ENCODE measurements around the gene SLC12A3. TPM values are rescaled to one million over a fixed set of nuclear protein-coding genes. Genes with fewer than 3 reads are reported as not detected.

SLC12A3 gene
- total RNA-seq, 1 donor from 2014 or later = not detected

DNA sequence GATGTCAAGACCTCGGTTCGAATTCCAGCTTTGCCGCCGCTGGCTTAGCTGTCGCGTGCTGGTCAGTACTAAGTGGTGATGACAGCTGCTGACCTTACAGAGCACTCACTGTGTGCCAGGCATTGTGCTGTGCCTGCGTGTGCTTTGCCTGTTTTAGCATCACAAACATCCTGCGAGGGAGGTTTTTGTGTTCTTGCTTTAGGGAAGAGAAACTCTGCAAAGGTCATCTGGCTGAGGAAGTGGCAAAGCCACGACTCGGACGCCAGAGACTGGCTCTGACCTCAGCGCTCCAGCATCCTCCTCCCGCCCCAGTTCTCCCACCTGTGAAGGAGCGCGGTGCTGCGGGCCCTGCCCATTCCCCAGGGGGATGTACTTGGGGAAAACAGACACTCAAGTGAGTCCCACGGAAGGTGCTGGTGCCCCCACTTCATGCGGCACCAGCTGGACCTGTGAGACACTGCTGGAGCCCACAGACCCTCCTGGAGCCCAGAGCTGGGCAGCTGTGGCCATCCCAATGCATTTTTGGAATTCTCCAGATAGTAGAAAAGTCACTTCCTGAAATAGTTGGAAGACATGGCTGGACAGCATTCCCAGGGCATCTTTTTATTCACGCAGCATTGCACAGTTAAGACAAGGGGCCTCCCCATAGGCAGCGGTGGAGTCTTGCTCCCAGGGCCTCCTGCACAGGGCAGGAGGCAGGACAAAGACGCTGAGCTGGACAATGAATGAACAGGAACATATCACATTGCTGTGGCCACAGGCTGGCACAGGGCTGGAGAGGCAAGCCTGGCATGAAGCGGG lies 47.0 kb downstream of the SLC12A3 start:
- Histone ChIP-seq H3K27ac (no peak overlapping the region), H3K4me2 (no peak overlapping the region)
- H3K4me1 Mint-ChIP-seq = peaks cover 33% of the 10 kb centered on the region

GRCh38 chr16:56912746-56913708 lies 48.0 kb downstream of the SLC12A3 start:
- no peaks in the 10 kb centered on the region for H3F3A ChIP-seq (ENCODE audit: low read depth)
- H3K9ac ChIP-seq = no peak overlapping the region
- H3K36me3 Mint-ChIP-seq = no peaks in the 10 kb centered on the region
- no peaks in the 10 kb centered on the region for H3K36me3 ChIP-seq
- no peaks in the 10 kb centered on the region for H3K79me2 ChIP-seq (ENCODE audit: low read depth)
- H3K4me3 ChIP-seq = no peak overlapping the region
- no peak overlapping the region for H3K27ac ChIP-seq
- no peak overlapping the region for H2AFZ ChIP-seq (replicated peaks)
- peaks cover 4% of the 10 kb centered on the region for H3K9me3 Mint-ChIP-seq
- TF ChIP-seq EZH2phosphoT487 (IDR thresholded peaks at IDR 0.05) (no peak), EZH2 (IDR thresholded peaks at IDR 0.05) (no peak)
- TF ChIP-seq, protein P1, sequence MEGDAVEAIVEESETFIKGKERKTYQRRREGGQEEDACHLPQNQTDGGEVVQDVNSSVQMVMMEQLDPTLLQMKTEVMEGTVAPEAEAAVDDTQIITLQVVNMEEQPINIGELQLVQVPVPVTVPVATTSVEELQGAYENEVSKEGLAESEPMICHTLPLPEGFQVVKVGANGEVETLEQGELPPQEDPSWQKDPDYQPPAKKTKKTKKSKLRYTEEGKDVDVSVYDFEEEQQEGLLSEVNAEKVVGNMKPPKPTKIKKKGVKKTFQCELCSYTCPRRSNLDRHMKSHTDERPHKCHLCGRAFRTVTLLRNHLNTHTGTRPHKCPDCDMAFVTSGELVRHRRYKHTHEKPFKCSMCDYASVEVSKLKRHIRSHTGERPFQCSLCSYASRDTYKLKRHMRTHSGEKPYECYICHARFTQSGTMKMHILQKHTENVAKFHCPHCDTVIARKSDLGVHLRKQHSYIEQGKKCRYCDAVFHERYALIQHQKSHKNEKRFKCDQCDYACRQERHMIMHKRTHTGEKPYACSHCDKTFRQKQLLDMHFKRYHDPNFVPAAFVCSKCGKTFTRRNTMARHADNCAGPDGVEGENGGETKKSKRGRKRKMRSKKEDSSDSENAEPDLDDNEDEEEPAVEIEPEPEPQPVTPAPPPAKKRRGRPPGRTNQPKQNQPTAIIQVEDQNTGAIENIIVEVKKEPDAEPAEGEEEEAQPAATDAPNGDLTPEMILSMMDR (IDR thresholded peaks at IDR 0.05) = no peak
- H3K4me3 Mint-ChIP-seq = no peak overlapping the region
- peak overlapping the region; percentile 0 for H3K27ac Mint-ChIP-seq
- no peaks in the 10 kb centered on the region for H3K4me1 ChIP-seq
- H4K20me1 ChIP-seq (ENCODE audit: low read depth) = no peaks in the 10 kb centered on the region
- H3K4me2 ChIP-seq = no peak overlapping the region
- no peaks in the 10 kb centered on the region for H3K27me3 ChIP-seq
- no peak for DNase-seq (ENCODE audit: low spot score)
- peaks cover 33% of the 10 kb centered on the region for H3K4me1 Mint-ChIP-seq
- H3K9me3 ChIP-seq (ENCODE audit: low read depth) = no peaks in the 10 kb centered on the region
- no peaks in the 10 kb centered on the region for H3K27me3 Mint-ChIP-seq (ENCODE audit: insufficient read depth, low read depth)

More for the DNA sequence above, 47.0 kb downstream of the SLC12A3 start:
- Mint-ChIP-seq H3K36me3 (no peaks in the 10 kb centered on the region), H3K4me3 (no peak overlapping the region), H3K27ac (no peak overlapping the region), H3K9me3 (peaks cover 4% of the 10 kb centered on the region), H3K27me3 (ENCODE audit: insufficient read depth, low read depth) (no peaks in the 10 kb centered on the region)
- DNase-seq (ENCODE audit: low spot score) = peak; percentile 44
- H3K4me1 ChIP-seq = no peaks in the 10 kb centered on the region
- H3F3A ChIP-seq (ENCODE audit: low read depth) = no peaks in the 10 kb centered on the region
- H3K27me3 ChIP-seq = no peaks in the 10 kb centered on the region
- no peaks in the 10 kb centered on the region for H3K79me2 ChIP-seq (ENCODE audit: low read depth)
- no peaks in the 10 kb centered on the region for H4K20me1 ChIP-seq (ENCODE audit: low read depth)
- no peaks in the 10 kb centered on the region for H3K9me3 ChIP-seq (ENCODE audit: low read depth)
- no peaks in the 10 kb centered on the region for H3K36me3 ChIP-seq
- no peak overlapping the region for H2AFZ ChIP-seq (replicated peaks)
- no peak overlapping the region for H3K9ac ChIP-seq
- no peak overlapping the region for H3K4me3 ChIP-seq
- no peak for TF ChIP-seq EZH2 (IDR thresholded peaks at IDR 0.05)
- TF ChIP-seq EZH2phosphoT487 (IDR thresholded peaks at IDR 0.05) = no peak
- TF ChIP-seq, protein P1 (IDR thresholded peaks at IDR 0.05) = no peak

DNA sequence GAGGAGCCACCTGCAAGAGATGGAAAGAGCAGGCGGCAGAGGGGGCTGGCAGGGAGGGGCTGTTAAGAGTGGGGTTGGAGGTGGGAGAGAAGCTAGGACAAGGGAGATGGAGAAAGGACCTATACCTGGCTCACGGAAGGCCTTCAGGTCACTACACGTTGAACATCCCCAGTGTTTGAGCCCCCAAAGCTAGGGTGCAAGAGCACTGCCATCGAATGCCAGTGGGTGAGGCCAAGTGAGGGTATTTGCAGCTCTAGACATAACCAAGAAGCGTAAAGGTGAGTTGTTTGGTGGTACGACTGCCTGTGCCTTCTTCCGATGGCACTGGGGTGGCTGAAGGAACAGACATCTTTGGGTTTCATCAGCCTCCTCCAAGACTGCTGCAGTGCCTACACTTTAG lies 49.9 kb downstream of the SLC12A3 start:
- H3K9ac ChIP-seq = no peak overlapping the region
- H2AFZ ChIP-seq (replicated peaks) = no peak overlapping the region
- no peaks in the 10 kb centered on the region for H3K4me1 ChIP-seq
- H3F3A ChIP-seq (ENCODE audit: low read depth) = no peaks in the 10 kb centered on the region
- H3K4me3 ChIP-seq = no peak overlapping the region
- no peaks in the 10 kb centered on the region for H4K20me1 ChIP-seq (ENCODE audit: low read depth)
- peaks cover 33% of the 10 kb centered on the region for H3K4me1 Mint-ChIP-seq
- H3K36me3 Mint-ChIP-seq = no peaks in the 10 kb centered on the region
- no peaks in the 10 kb centered on the region for H3K79me2 ChIP-seq (ENCODE audit: low read depth)
- H3K9me3 Mint-ChIP-seq = peaks cover 2% of the 10 kb centered on the region
- no peak overlapping the region for H3K4me2 ChIP-seq
- H3K9me3 ChIP-seq (ENCODE audit: low read depth) = no peaks in the 10 kb centered on the region
- no peaks in the 10 kb centered on the region for H3K27me3 ChIP-seq
- H3K4me3 Mint-ChIP-seq = no peak overlapping the region
- no peaks in the 10 kb centered on the region for H3K36me3 ChIP-seq
- H3K27ac ChIP-seq = no peak overlapping the region
- TF ChIP-seq EZH2phosphoT487 (IDR thresholded peaks at IDR 0.05) (no peak), EZH2 (IDR thresholded peaks at IDR 0.05) (no peak)
- TF ChIP-seq, protein P1 (IDR thresholded peaks at IDR 0.05) = no peak
- H3K27me3 Mint-ChIP-seq (ENCODE audit: insufficient read depth, low read depth) = no peaks in the 10 kb centered on the region
- no peak for DNase-seq (ENCODE audit: low spot score)
- no peak overlapping the region for H3K27ac Mint-ChIP-seq
